HG02610 (cell line): ENCODE measurements around the gene KCNJ12.

ENCODE experiments used
- ATAC-seq: cut with Tn5 transposase; IDR thresholded peaks from one replicate; pipeline ENCODE4 v1.9.1; 2021; ENCODE audit warnings: mild to moderate bottlenecking, moderate library complexity; ENCODE audit not compliant: unreplicated experiment

The KCNJ12 gene

DNA sequence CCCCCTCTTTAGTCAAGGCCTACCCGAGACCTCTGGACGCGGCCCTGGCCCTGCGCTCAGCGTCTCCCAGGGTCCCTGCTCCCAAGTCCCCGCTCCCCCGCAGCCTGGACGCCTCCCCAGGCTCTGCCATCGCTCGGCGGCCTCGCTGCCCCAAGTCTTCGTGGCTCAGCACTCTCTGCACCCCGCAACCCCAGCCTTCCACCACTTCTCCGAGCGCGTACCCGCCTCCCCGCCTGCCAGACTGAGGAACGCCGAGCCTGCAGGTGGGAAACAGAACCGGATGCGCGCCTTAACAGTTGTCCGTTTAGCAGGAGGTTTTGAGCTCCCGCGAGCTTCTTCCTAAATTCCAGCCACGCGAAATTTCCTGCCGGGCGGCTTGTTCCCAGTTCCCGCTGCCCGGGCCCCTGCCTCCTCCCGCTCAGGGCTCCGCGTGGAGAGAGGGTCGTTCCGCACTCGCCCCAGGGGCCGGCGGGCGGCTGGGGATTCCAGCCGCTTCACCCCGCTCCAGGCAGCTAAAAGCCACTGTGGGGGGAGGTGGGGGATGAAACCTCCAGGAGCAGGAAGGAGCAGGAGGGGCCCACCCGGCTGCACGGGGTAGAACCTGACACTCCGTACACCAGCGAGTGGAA is 87.7 kb downstream of the KCNJ12 start:
- ATAC-seq, result no peak

DNA sequence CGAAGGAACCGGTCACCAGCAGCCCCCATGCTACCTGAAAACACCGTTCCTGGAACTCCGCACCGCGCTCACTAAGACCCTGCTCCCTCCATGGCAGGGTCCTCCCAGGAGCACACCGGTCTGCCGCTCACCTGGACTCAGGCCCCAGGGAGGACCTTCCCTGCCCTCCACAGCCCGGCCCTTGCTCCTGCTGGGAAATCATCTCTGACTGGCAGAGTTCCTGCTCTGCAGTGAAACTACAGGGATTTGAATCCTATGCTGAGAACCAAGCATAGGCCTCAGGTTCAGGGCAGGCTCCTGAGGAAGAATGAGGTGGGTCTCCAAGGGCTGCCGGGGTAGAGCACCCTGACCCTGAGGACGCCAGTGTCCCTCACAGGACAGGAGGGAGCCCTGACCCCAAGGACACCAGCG is 88.5 kb downstream of the KCNJ12 start:
- ATAC-seq, result no peak

DNA sequence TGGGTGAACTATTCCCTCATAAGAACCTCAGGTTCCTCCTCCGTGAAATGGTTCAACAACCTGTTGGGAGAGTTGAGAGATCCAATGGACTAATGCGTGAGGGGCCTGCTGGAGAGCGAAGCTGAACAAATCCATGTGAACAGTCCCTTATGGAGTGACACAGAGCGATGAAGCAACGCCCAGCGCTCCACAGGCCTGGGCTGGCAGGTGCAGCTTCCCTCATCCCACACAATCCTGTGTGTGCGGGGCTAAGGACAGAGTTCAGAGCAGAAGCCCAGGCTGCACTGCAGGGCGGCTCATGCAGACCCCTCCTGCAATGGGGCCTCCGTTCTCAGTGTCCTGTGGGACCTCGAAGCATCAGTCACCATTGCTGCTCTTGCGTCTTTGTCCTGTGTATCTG is 90.4 kb downstream of the KCNJ12 start:
- ATAC-seq, result no peak

GRCh38 chr17:21467196-21467595 is 91.0 kb downstream of the KCNJ12 start:
- no peak for ATAC-seq

- no peak for ATAC-seq
Measured at GRCh38 chr17:21467739-21468490, 91.8 kb downstream of the KCNJ12 start.
